ENCODE measurements around the gene XBP1. TPM values are rescaled to one million over a fixed set of nuclear protein-coding genes. Genes with fewer than 3 reads are reported as not detected.

Gene XBP1
- total RNA-seq, 4 donors from 2014 or later: 111 to 166 (median 131) TPM

- TF ChIP-seq POLR2A (IDR thresholded peaks at IDR 0.05): no peak
- TF ChIP-seq CTCF (IDR thresholded peaks at IDR 0.05): no peak
- no peak for DNase-seq
- Histone ChIP-seq H3K4me1 (peaks cover 11 to 43% (median 16%) of the 10 kb centered on the region in 3 donors), H3K36me3 (no peaks in the 10 kb centered on the region), H3K27ac (peak overlapping the region in 2 of 4 donors; percentile 33 to 45), H3K9me3 (no peaks in the 10 kb centered on the region), H3K27me3 (no peaks in the 10 kb centered on the region), H3K4me3 (no peak overlapping the region)
- intact Hi-C loops (cut with DNase I): no loop called here
- 43 to 58% methylated on average over 4 of the region's 4 CpGs for WGBS, 2 donors
Observed at GRCh38 chr22:28822930-28823551, 22.7 kb upstream of the XBP1 start.

- TF ChIP-seq POLR2A (IDR thresholded peaks at IDR 0.05): no peak
- intact Hi-C loops (cut with DNase I): no loop called here
- H3K27me3 ChIP-seq: no peaks in the 10 kb centered on the region
- no peaks in the 10 kb centered on the region for H3K36me3 ChIP-seq
- H3K27ac ChIP-seq: no peak overlapping the region
- no peak overlapping the region for H3K4me3 ChIP-seq
- peaks cover 11 to 58% (median 20%) of the 10 kb centered on the region in 3 donors for H3K4me1 ChIP-seq
- 100% methylated on average over 1 of the region's 1 CpG for WGBS, 2 donors
- H3K9me3 ChIP-seq: no peaks in the 10 kb centered on the region
- DNase-seq: no peak
Observed at GRCh38 chr22:28821452-28821851, 21.1 kb upstream of the XBP1 start.

GRCh38 chr22:28820885-28821284, 20.5 kb upstream of the XBP1 start:
- H3K9me3 ChIP-seq: no peaks in the 10 kb centered on the region
- peaks cover 11 to 62% (median 20%) of the 10 kb centered on the region in 3 donors for H3K4me1 ChIP-seq
- 71 to 93% methylated on average over 1 to 2 of the region's 2 CpGs for WGBS, 2 donors
- H3K27ac ChIP-seq: no peak overlapping the region
- no peak overlapping the region for H3K4me3 ChIP-seq
- intact Hi-C loops (cut with DNase I): no loop called here
- TF ChIP-seq POLR2A (IDR thresholded peaks at IDR 0.05) (no peak), CTCF (IDR thresholded peaks at IDR 0.05) (no peak)
- DNase-seq: no peak
- no peaks in the 10 kb centered on the region for H3K27me3 ChIP-seq
- no peaks in the 10 kb centered on the region for H3K36me3 ChIP-seq

- no peaks in the 10 kb centered on the region for H3K9me3 ChIP-seq
- H3K27ac ChIP-seq: peak overlapping the region; percentile 64 to 86 (median 78)
- H3K4me1 ChIP-seq: peaks cover 11 to 76% (median 23%) of the 10 kb centered on the region in 3 donors
- H3K27me3 ChIP-seq: no peaks in the 10 kb centered on the region
- no peak for TF ChIP-seq CTCF (IDR thresholded peaks at IDR 0.05)
- TF ChIP-seq POLR2A (IDR thresholded peaks at IDR 0.05): no peak
- 69 to 71% methylated on average over 4 to 5 of the region's 5 CpGs for WGBS, 2 donors
- H3K4me3 ChIP-seq: no peak overlapping the region
- intact Hi-C loops (cut with DNase I): no loop called here
- H3K36me3 ChIP-seq: no peaks in the 10 kb centered on the region
- no peak for DNase-seq
Observed at GRCh38 chr22:28819253-28820096, 19.1 kb upstream of the XBP1 start.

- no peak for DNase-seq
- H3K27ac ChIP-seq: peak overlapping the region; percentile 64 to 86 (median 78)
- peak in 1 of 6 experiments; percentile 7 for TF ChIP-seq CTCF (IDR thresholded peaks at IDR 0.05)
- no peak for TF ChIP-seq POLR2A (IDR thresholded peaks at IDR 0.05)
- no peaks in the 10 kb centered on the region for H3K36me3 ChIP-seq
- no peak overlapping the region for H3K4me3 ChIP-seq
- no peaks in the 10 kb centered on the region for H3K9me3 ChIP-seq
- intact Hi-C loops (cut with DNase I): no loop called here
- 65 to 66% methylated on average over 10 to 14 of the region's 14 CpGs for WGBS, 2 donors
- no peaks in the 10 kb centered on the region for H3K27me3 ChIP-seq
- peaks cover 11 to 81% (median 23%) of the 10 kb centered on the region in 3 donors for H3K4me1 ChIP-seq
Observed at GRCh38 chr22:28817919-28818859, 17.8 kb upstream of the XBP1 start.

All from esophagus squamous epithelium (tissue), 5 donors.